IMR-90 (cell line): ENCODE measurements around the gene RAB11FIP4. TPM values are rescaled to one million over a fixed set of nuclear protein-coding genes. Genes with fewer than 3 reads are reported as not detected.
A peak's percentile ranks its signal among the peaks of the same experiment; 100 is the strongest.

ENCODE experiments used
- ATAC-seq: fragments of 200-7000 bp; cut with Tn5 transposase; 2 replicates; pipeline ENCODE4 v1.9.1; 2020; ENCODE audit warnings: low read depth, mild to moderate bottlenecking, moderate library complexity
- BruUV-seq: library from RNA; stranded (reverse); fragments of 400-500 nt; replicated peaks from 2 replicates; lab custom pipeline; 2021; lab: Mats Ljungman, UMichigan
- CTCF ChIA-PET: fragments of 300-600 bp; formaldehyde crosslinking; extraction: SDS; loops from one replicate; lab custom pipeline; 2021; ENCODE audit warnings: antibody characterized with exemption; lab: Yijun Ruan, JAX
- POLR2A ChIA-PET: fragments of 300-600 bp; sonication (Branson Sonifier 250); formaldehyde crosslinking; loops from one replicate; lab custom pipeline; 2022; ENCODE audit warnings: antibody characterized with exemption; ENCODE audit not compliant: unreplicated experiment; lab: Charles Lee
- DNase-seq: peaks from one replicate; pipeline ENCODE4 v3.0.0; 2013
- H2AFZ ChIP-seq: replicated peaks from 2 replicates; pipeline ENCODE3; 2013; ENCODE audit warnings: low read length, mild to moderate bottlenecking; ENCODE audit not compliant: poor library complexity
- H2AK5ac ChIP-seq: 2 replicates; pipeline ENCODE4 v1.6.1; 2013; ENCODE audit warnings: low read depth, low read length, inconsistent platforms
- H2AK9ac ChIP-seq: replicated peaks from 2 replicates; pipeline ENCODE3; 2013; ENCODE audit warnings: mild to moderate bottlenecking, low read depth, low read length, moderate library complexity; ENCODE audit not compliant: poor library complexity
- H2BK120ac ChIP-seq: 2 replicates; pipeline ENCODE4 v1.6.1; 2013; ENCODE audit warnings: low read depth, low read length, inconsistent platforms
- H2BK15ac ChIP-seq: 3 replicates; pipeline ENCODE4 v1.6.1; 2013; ENCODE audit warnings: low read depth, low read length, inconsistent platforms
- H2BK20ac ChIP-seq: 2 replicates; pipeline ENCODE4 v1.6.1; 2013; ENCODE audit warnings: low read depth, mild to moderate bottlenecking, inconsistent platforms, low read length, moderate library complexity
- H2BK5ac ChIP-seq: 2 replicates; pipeline ENCODE4 v1.6.1; 2013; ENCODE audit warnings: mild to moderate bottlenecking, low read depth, low read length, inconsistent platforms; ENCODE audit not compliant: poor library complexity, severe bottlenecking
- H3K14ac ChIP-seq: replicated peaks from 2 replicates; pipeline ENCODE4 v1.6.1; 2013; ENCODE audit warnings: low read depth, low read length, inconsistent platforms
- H3K18ac ChIP-seq: 2 replicates; pipeline ENCODE4 v1.6.1; 2013; ENCODE audit warnings: low read depth, low read length, control low read depth
- H3K23ac ChIP-seq: 2 replicates; pipeline ENCODE4 v1.6.1; 2013; ENCODE audit warnings: low read depth, low read length, inconsistent platforms
- H3K27ac ChIP-seq: 2 replicates; pipeline ENCODE4 v1.5.1; 2013; ENCODE audit warnings: mild to moderate bottlenecking, control low read depth, low read length; ENCODE audit not compliant: insufficient read depth
- H3K27me3 ChIP-seq: 2 replicates; pipeline ENCODE4 v1.6.1; 2013; ENCODE audit warnings: low read length; ENCODE audit not compliant: control insufficient read depth, insufficient read depth
- H3K36me3 ChIP-seq: 2 replicates; pipeline ENCODE4 v1.6.1; 2013; ENCODE audit warnings: low read length, mixed read lengths; ENCODE audit not compliant: control insufficient read depth, insufficient read depth
- H3K4ac ChIP-seq: 2 replicates; pipeline ENCODE4 v1.6.1; 2013; ENCODE audit warnings: low read depth, low read length, inconsistent platforms
- H3K4me1 ChIP-seq: 2 replicates; pipeline ENCODE4 v1.6.1; 2013; ENCODE audit warnings: low read length, mixed read lengths; ENCODE audit not compliant: control insufficient read depth, insufficient read depth
- H3K4me2 ChIP-seq: 2 replicates; pipeline ENCODE4 v1.6.1; 2013; ENCODE audit warnings: low read depth, mild to moderate bottlenecking, control low read depth, low read length, moderate library complexity
- H3K4me3 ChIP-seq: 2 replicates; pipeline ENCODE4 v1.5.1; 2013; ENCODE audit warnings: low read depth, mild to moderate bottlenecking, control low read depth, low read length, moderate library complexity; ENCODE audit not compliant: insufficient read depth
- H3K56ac ChIP-seq: 2 replicates; pipeline ENCODE4 v1.6.1; 2013; ENCODE audit warnings: low read length, inconsistent platforms; ENCODE audit not compliant: insufficient read depth; ENCODE audit errors: extremely low read depth
- H3K79me1 ChIP-seq, 2 experiments: 2 replicates each; pipeline ENCODE4 v1.6.1; 2013; ENCODE audit warnings: low read length in 2 of 2, inconsistent platforms in 1 of 2, low read depth in 1 of 2
- H3K9ac ChIP-seq: 2 replicates; pipeline ENCODE4 v1.6.1; 2013; ENCODE audit warnings: low read depth, low read length, control low read depth
- H3K9me1 ChIP-seq: 2 replicates; pipeline ENCODE4 v1.6.1; 2013; ENCODE audit warnings: low read length, inconsistent platforms; ENCODE audit not compliant: insufficient read depth
- H3K9me3 ChIP-seq: 2 replicates; pipeline ENCODE4 v1.6.1; 2013; ENCODE audit warnings: low read length; ENCODE audit not compliant: control insufficient read depth, insufficient read depth
- H4K20me1 ChIP-seq: 2 replicates; pipeline ENCODE4 v1.6.1; 2013; ENCODE audit warnings: low read length, inconsistent platforms; ENCODE audit not compliant: insufficient read depth
- H4K5ac ChIP-seq: 2 replicates; pipeline ENCODE4 v1.6.1; 2013; ENCODE audit warnings: mild to moderate bottlenecking, low read depth, low read length, control low read depth
- H4K8ac ChIP-seq, 2 experiments: 2 replicates each; pipeline ENCODE4 v1.6.1; 2013; ENCODE audit warnings: low read depth in 2 of 2, low read length in 2 of 2, control low read depth in 1 of 2, inconsistent platforms in 1 of 2
- H4K91ac ChIP-seq: 2 replicates; pipeline ENCODE4 v1.6.1; 2013; ENCODE audit warnings: low read depth, low read length, inconsistent platforms; ENCODE audit not compliant: insufficient read depth
- BHLHE40 ChIP-seq: fragments of 150-350 bp; IDR thresholded peaks from 2 replicates; pipeline ENCODE4 v1.6.1; 2016; ENCODE audit warnings: mild to moderate bottlenecking, low read depth, low read length
- CEBPB ChIP-seq: IDR thresholded peaks from 2 replicates; pipeline ENCODE4 v1.6.1; 2012; ENCODE audit warnings: low read depth, low read length, improper control_type of control experiment
- CHD1 ChIP-seq: IDR thresholded peaks from 2 replicates; pipeline ENCODE4 v1.6.1; 2012; ENCODE audit warnings: low read depth, low read length, improper control_type of control experiment
- FOS ChIP-seq: fragments of 150-350 bp; IDR thresholded peaks from 2 replicates; pipeline ENCODE4 v1.6.1; 2016; ENCODE audit warnings: low read depth, low read length
- MAFK ChIP-seq: IDR thresholded peaks from 2 replicates; pipeline ENCODE4 v1.6.1; 2012; ENCODE audit warnings: low read depth, low read length, improper control_type of control experiment
- MAZ ChIP-seq: IDR thresholded peaks from 2 replicates; pipeline ENCODE4 v1.6.1; 2012; ENCODE audit warnings: low read depth, mild to moderate bottlenecking, low read length, improper control_type of control experiment, moderate library complexity, borderline replicate concordance
- POLR2A ChIP-seq: IDR thresholded peaks from 2 replicates; pipeline ENCODE4 v1.6.1; 2012; ENCODE audit warnings: mild to moderate bottlenecking, low read depth, low read length
- RAD21 ChIP-seq: IDR thresholded peaks from 2 replicates; pipeline ENCODE4 v1.6.1; 2012; ENCODE audit warnings: low read length, improper control_type of control experiment
- RFX5 ChIP-seq: IDR thresholded peaks from 2 replicates; pipeline ENCODE4 v1.8.0; 2012; ENCODE audit warnings: low read depth, mild to moderate bottlenecking, low read length, moderate library complexity
- WGBS, 2 experiments: methylation state at CpG; one replicate each; pipeline versions ENCODE4 v1.1.5 to v1.1.7; 2013; ENCODE audit warnings: missing lambda C conversion rate in 2 of 2; ENCODE audit not compliant: insufficient read length in 1 of 2; ENCODE audit errors: extremely low coverage in 2 of 2; 5-methylcytosine and 5-hydroxymethylcytosine counted together
- dilution Hi-C: fragments of 300-500 bp; cut with HindIII; formaldehyde crosslinking; loops from one replicate; pipeline ENCODE4 v1.14.3; 2018; ENCODE audit warnings: low sequenced_read_pairs; ENCODE audit not compliant: unreplicated experiment
- in situ Hi-C: fragments of 300-500 bp; cut with MboI; formaldehyde crosslinking; loops from 3 replicates; pipeline ENCODE4 v1.14.3; 2019; ENCODE audit warnings: low sequenced_read_pairs, inconsistent platforms, mixed read lengths
- intact Hi-C: fragments of 100-400 bp; cut with micrococcal nuclease; formaldehyde crosslinking; loops from 2 replicates; pipeline ENCODE4 v1.10.0; 2022
- polyA plus RNA-seq, 3 experiments: library from polyadenylated mRNA; depleted of rRNA; stranded (reverse); fragments of >200 nt; gene quantifications; 2 replicates each; pipeline ENCODE4 v1.2.3, GENCODE V29; 2012; ENCODE audit warnings: low replicate concordance in 1 of 3
- total RNA-seq: library from RNA; depleted of rRNA; stranded (reverse); fragments of >200 nt; gene quantifications from 2 replicates; pipeline ENCODE4 v1.2.3, GENCODE V29; 2012
- TF ChIP-seq, protein P1 (sequence below): fragments of 150-350 bp; IDR thresholded peaks from 2 replicates; pipeline ENCODE4 v1.6.1; 2016; ENCODE audit warnings: low read depth, mild to moderate bottlenecking, low read length, moderate library complexity, borderline replicate concordance
- TF ChIP-seq, protein P2 (sequence below): fragments of 150-350 bp; IDR thresholded peaks from 2 replicates; pipeline ENCODE4 v1.6.1; 2017; ENCODE audit warnings: mild to moderate bottlenecking, antibody characterized with exemption, low read length, low read depth
- TF ChIP-seq, protein P3 (sequence below): conservative IDR thresholded peaks from 2 replicates; pipeline ENCODE4 v1.5.1; 2012; ENCODE audit warnings: mild to moderate bottlenecking, low read depth, low read length, improper control_type of control experiment

RAB11FIP4 gene
- total and polyA plus RNA-seq, 2 of the 4 experiments (the other 2 are of a cell fraction), result 0.68 to 1.1 TPM

DNA sequence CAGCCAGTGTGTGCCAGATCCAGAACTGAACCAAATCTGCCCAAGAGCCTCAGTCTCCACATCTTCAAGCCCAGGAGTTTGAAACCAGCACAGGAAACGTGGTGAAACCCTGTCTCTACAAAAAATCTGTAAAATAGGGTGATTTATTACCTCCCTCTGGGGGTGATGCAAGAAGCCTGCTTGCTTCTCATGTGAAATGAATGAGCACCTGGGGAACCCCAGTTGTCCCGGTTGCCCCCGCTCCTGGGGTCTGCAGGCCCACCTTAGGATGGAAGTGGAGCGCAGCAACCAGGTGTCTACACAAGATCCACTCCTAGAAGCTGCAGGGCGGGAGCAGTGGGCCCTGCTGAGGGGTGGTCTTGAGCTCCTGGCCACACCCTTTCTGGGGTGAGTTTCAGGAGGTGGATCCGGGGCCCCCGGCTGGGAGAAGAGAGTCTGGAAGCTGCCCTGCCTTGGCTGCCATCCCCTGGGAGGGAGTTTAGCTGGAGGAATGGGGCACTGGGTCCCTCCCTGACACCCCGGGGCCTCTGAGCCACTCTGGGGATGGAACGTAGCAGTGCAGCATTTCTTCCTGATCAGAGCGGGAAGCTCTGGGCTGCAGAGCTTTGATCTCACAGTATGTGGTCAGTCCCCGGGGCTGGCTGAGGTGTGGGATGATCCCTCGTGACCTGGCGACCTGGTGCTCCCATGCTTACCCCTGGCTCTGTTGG lies 117.8 kb downstream of the RAB11FIP4 start (continued):
- TF ChIP-seq, protein P1, sequence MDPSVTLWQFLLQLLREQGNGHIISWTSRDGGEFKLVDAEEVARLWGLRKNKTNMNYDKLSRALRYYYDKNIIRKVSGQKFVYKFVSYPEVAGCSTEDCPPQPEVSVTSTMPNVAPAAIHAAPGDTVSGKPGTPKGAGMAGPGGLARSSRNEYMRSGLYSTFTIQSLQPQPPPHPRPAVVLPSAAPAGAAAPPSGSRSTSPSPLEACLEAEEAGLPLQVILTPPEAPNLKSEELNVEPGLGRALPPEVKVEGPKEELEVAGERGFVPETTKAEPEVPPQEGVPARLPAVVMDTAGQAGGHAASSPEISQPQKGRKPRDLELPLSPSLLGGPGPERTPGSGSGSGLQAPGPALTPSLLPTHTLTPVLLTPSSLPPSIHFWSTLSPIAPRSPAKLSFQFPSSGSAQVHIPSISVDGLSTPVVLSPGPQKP, result no peak
- no peak for TF ChIP-seq BHLHE40
- TF ChIP-seq RAD21, result no peak

DNA sequence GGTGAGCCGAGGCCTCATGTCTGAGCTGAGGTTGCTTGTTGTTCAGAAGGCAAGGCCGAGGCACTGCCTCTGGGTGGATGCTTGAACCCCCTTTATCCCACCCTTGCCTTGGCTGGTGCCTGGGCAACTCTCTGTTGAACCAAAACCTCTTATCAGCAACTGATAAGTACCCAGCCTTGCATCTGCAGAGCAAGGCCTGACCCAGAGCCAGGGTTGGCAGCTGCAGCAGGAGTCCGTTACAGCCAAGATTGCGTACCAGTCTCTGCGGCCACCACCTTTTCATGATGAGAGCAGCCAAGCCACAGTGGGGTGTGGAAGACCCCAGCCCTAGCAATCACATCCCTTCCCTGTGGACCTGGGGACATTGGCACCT lies 118.3 kb downstream of the RAB11FIP4 start:
- no CpG with 5 or more reads among the region's 5 CpGs for WGBS, 2 experiments
- intact Hi-C loops (no loop called here), in situ Hi-C loops (no loop called here), dilution Hi-C loops (no loop called here)
- H2BK120ac ChIP-seq, result no peak overlapping the region
- H3K14ac ChIP-seq, result no peak overlapping the region
- no peak overlapping the region for H3K9ac ChIP-seq
- no peak overlapping the region for H3K27ac ChIP-seq
- H4K91ac ChIP-seq, result no peak overlapping the region
- H4K8ac ChIP-seq, result no peak overlapping the region
- H4K5ac ChIP-seq, result no peak overlapping the region
- no peak overlapping the region for H2BK5ac ChIP-seq
- H3K56ac ChIP-seq, result no peak overlapping the region
- H4K20me1 ChIP-seq, result no peaks in the 10 kb centered on the region
- BruUV-seq, result no TSS peak
- no peaks in the 10 kb centered on the region for H3K36me3 ChIP-seq
- no peaks in the 10 kb centered on the region for H3K79me1 ChIP-seq
- H3K9me3 ChIP-seq, result no peaks in the 10 kb centered on the region
- peaks cover 4% of the 10 kb centered on the region; the same call in 1 of the 2 replicates for H3K4me1 ChIP-seq
- ChIA-PET CTCF (no interaction called here), POLR2A (no interaction called here)
- H3K23ac ChIP-seq, result no peak overlapping the region
- H3K4me3 ChIP-seq, result no peak overlapping the region
- no peak overlapping the region for H3K18ac ChIP-seq
- H2AK5ac ChIP-seq, result peak overlapping the region; percentile 16; the same call in 1 of the 2 replicates
- H3K9me1 ChIP-seq, result no peaks in the 10 kb centered on the region; the same call in 1 of the 2 replicates
- H3K4ac ChIP-seq, result no peak overlapping the region
- no peak overlapping the region for H2BK15ac ChIP-seq
- ATAC-seq (no peak), DNase-seq (no peak)
- peaks cover 19% of the 10 kb centered on the region; the same call in 1 of the 2 replicates for H3K27me3 ChIP-seq
- H2AFZ ChIP-seq, result no peak overlapping the region
- no peak overlapping the region for H2AK9ac ChIP-seq
- H3K4me2 ChIP-seq, result no peak overlapping the region
- no peak overlapping the region for H2BK20ac ChIP-seq
- TF ChIP-seq, protein P2, sequence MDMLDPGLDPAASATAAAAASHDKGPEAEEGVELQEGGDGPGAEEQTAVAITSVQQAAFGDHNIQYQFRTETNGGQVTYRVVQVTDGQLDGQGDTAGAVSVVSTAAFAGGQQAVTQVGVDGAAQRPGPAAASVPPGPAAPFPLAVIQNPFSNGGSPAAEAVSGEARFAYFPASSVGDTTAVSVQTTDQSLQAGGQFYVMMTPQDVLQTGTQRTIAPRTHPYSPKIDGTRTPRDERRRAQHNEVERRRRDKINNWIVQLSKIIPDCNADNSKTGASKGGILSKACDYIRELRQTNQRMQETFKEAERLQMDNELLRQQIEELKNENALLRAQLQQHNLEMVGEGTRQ, result no peak
- TF ChIP-seq, protein P3, sequence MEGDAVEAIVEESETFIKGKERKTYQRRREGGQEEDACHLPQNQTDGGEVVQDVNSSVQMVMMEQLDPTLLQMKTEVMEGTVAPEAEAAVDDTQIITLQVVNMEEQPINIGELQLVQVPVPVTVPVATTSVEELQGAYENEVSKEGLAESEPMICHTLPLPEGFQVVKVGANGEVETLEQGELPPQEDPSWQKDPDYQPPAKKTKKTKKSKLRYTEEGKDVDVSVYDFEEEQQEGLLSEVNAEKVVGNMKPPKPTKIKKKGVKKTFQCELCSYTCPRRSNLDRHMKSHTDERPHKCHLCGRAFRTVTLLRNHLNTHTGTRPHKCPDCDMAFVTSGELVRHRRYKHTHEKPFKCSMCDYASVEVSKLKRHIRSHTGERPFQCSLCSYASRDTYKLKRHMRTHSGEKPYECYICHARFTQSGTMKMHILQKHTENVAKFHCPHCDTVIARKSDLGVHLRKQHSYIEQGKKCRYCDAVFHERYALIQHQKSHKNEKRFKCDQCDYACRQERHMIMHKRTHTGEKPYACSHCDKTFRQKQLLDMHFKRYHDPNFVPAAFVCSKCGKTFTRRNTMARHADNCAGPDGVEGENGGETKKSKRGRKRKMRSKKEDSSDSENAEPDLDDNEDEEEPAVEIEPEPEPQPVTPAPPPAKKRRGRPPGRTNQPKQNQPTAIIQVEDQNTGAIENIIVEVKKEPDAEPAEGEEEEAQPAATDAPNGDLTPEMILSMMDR, result no peak
- TF ChIP-seq RFX5 (no peak), CHD1 (no peak), CEBPB (no peak), POLR2A (no peak), FOS (no peak), MAZ (no peak), MAFK (no peak)
- TF ChIP-seq, protein P1, result no peak
